K562 (cell line): ENCODE data around the gene PMP22. TPM values are rescaled to one million over a fixed set of nuclear protein-coding genes. Genes with fewer than 3 reads are reported as not detected.

Experiments
- DIDO1 ChIP-seq: fragments of 450-650 bp; IDR thresholded peaks from 2 replicates; pipeline ENCODE4 v1.6.1; 2016; ENCODE audit warnings: low read depth, missing biosample characterization, missing genetic modification characterization
- MTA3 ChIP-seq: fragments of 450-650 bp; formaldehyde crosslinking; IDR thresholded peaks from 2 replicates; pipeline ENCODE4 v1.6.1; 2017; ENCODE audit warnings: mild to moderate bottlenecking, borderline replicate concordance
- NELFE ChIP-seq: IDR thresholded peaks from 2 replicates; pipeline ENCODE4 v1.6.1; 2011; ENCODE audit warnings: mild to moderate bottlenecking; ENCODE audit not compliant: insufficient read depth, insufficient read length
- NFE2 ChIP-seq: IDR thresholded peaks from 2 replicates; pipeline ENCODE4 v1.6.1; 2014; ENCODE audit warnings: antibody characterized with exemption, low read depth
- RBM22 ChIP-seq: fragments of 200-400 bp; formaldehyde crosslinking; IDR thresholded peaks from 2 replicates; pipeline ENCODE4 v1.6.1; 2018; ENCODE audit warnings: low read length, low read depth; ENCODE audit not compliant: poor library complexity, severe bottlenecking
- SP2 ChIP-seq: IDR thresholded peaks from 2 replicates; pipeline ENCODE4 v1.6.1; 2011; ENCODE audit warnings: mild to moderate bottlenecking, low read depth, low read length, moderate library complexity; ENCODE audit not compliant: poor library complexity, severe bottlenecking; ENCODE audit errors: extremely low read depth
- ZNF830 ChIP-seq: fragments of 250-450 bp; sonication (Bioruptor Pico); IDR thresholded peaks from 2 replicates; pipeline ENCODE4 v1.5.0; 2021; ENCODE audit warnings: mild to moderate bottlenecking
- polyA plus RNA-seq, 8 experiments: library from polyadenylated mRNA; depleted of rRNA in 4 of 8; stranded (reverse) in 5 of 8; unstranded in 3 of 8; fragments of >200 nt; fragmentation: Nextera tagmentation in 2 of 8; fragmentation: Illumina TruSeq in 1 of 8; extraction: Ambion mirVana in 2 of 8; extraction: Trizol in 1 of 8; gene quantifications; 2 replicates each; pipeline versions ENCODE4 v1.2.1 to v1.2.3, GENCODE V29; 2011 to 2014; ENCODE audit warnings: inconsistent platforms in 1 of 8, missing spikeins in 1 of 8
- total RNA-seq, 7 experiments: library from RNA; depleted of rRNA in 6 of 7; stranded (reverse); fragments of >200 nt in 6 of 7; fragmentation: Illumina TruSeq in 2 of 7; extraction: Trizol in 2 of 7; gene quantifications; 2 replicates each; pipeline versions ENCODE4 v1.2.1 to v1.2.3, GENCODE V29; 2011 to 2021; ENCODE audit warnings: low replicate concordance in 1 of 7
- TF ChIP-seq, protein P1 (sequence below), 2 experiments: fragments of 450-650 bp; IDR thresholded peaks; 2 replicates each; pipeline ENCODE4 v1.6.1; 2016; ENCODE audit warnings: mild to moderate bottlenecking in 2 of 2, borderline replicate concordance in 1 of 2, low read depth in 1 of 2, moderate library complexity in 1 of 2
- TF ChIP-seq, protein P2 (sequence below): fragments of 450-650 bp; IDR thresholded peaks from 2 replicates; pipeline ENCODE4 v1.6.1; 2016; ENCODE audit warnings: low read depth, mild to moderate bottlenecking, moderate library complexity
- TF ChIP-seq, protein P3 (sequence below): fragments of 250-450 bp; sonication (Bioruptor Pico); IDR thresholded peaks from 2 replicates; pipeline ENCODE4 v1.5.0; 2020; ENCODE audit warnings: mild to moderate bottlenecking
- TF ChIP-seq, protein P4 (sequence below): fragments of 250-450 bp; sonication (Bioruptor Pico); IDR thresholded peaks from 2 replicates; pipeline ENCODE4 v1.4.0; 2020; ENCODE audit warnings: mild to moderate bottlenecking, moderate library complexity, borderline replicate concordance

The PMP22 gene
- total and polyA plus RNA-seq, 9 of the 15 experiments (the other 6 are each of a cell fraction or from before 2014, with no cell fraction given), result 12.6 to 62.3 (median 25.8) TPM

DNA sequence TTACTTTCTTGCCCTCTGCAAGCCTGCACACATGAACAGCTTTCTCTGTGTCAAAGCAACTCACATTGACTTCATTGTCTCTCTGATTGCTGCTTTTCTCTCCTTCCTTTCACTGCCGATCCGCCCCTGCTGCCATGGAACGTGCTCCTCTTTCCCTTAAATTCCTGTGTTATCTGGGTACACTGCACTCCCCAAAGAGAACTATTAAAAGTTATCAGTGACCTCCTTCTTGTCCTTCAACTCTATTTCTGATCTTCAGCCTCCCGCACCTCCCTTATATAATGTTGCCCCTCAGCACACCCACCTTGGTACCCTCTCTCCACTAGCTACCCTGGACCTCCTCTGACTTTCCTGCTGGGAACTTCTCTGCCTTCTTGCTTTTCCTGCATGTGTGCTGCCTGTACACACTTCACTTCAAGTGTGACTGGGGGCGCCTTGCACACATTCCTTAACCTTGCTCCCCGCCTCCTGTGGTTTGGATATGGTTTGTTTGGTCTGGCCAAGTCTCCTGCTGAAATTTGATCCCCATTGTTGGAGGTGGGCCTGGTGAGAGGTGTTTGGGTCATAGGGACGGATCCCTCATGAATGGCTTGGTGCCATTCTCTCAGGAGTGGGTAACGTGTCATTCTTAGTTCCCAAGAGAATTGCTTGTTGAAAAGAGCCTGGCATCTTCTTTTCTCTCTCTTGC lies 26.7 kb upstream of the PMP22 start (continued):
- TF ChIP-seq, protein P1, sequence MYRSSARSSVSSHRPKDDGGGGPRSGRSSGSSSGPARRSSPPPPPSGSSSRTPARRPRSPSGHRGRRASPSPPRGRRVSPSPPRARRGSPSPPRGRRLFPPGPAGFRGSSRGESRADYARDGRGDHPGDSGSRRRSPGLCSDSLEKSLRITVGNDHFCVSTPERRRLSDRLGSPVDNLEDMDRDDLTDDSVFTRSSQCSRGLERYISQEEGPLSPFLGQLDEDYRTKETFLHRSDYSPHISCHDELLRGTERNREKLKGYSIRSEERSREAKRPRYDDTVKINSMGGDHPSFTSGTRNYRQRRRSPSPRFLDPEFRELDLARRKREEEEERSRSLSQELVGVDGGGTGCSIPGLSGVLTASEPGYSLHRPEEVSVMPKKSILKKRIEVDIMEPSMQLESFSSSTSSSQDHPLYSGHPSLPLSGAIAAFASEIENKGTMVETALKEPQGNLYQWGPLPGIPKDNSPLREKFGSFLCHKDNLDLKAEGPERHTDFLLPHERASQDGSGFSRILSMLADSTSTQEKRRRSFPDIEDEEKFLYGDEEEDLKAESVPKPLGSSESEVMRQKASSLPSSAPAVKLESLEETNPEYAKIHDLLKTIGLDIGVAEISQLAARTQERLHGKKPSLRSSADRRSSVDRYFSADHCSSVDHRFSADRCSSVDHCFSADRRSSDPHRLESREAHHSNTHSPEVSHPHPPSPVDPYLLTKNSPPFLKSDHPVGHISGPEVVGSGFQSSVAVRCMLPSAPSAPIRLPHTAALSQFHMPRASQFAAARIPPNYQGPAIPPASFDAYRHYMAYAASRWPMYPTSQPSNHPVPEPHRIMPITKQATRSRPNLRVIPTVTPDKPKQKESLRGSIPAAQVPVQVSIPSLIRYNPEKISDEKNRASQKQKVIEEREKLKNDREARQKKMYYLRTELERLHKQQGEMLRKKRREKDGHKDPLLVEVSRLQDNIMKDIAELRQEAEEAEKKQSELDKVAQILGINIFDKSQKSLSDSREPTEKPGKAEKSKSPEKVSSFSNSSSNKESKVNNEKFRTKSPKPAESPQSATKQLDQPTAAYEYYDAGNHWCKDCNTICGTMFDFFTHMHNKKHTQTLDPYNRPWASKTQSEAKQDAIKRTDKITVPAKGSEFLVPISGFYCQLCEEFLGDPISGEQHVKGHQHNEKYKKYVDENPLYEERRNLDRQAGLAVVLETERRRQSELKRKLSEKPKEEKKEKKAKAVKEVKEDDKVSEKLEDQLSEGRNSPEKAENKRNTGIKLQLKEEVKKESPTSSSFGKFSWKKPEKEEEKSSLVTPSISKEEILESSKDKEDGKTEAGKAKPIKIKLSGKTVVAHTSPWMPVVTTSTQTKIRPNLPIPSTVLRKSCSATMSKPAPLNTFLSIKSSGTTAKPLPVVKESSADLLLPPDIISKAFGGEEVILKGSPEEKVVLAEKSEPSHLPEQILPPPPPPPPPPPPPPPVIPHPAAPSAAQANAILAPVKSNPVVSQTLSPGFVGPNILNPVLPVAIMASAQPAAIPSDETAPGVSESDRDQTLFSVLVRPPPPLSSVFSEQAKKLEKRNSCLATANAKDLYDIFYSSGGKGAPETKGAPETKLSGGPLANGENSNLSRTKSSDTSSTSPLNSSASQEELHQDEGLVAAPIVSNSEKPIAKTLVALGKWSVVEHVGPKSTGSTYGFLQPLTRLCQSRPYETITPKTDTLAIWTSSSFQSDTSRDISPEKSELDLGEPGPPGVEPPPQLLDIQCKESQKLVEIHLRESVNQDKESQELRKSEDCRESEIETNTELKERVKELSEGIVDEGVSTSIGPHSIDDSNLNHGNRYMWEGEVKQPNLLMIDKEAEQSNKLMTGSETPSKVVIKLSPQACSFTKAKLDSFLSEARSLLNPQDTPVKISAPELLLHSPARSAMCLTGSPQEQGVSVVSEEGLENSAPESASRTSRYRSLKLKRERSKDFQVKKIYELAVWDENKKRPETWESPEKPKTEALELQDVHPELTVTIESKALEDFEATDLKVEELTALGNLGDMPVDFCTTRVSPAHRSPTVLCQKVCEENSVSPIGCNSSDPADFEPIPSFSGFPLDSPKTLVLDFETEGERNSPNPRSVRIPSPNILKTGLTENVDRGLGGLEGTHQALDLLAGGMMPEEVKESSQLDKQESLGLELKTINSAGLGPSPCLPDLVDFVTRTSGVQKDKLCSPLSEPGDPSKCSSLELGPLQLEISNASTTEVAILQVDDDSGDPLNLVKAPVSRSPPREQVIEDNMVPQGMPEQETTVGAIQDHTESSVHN (IDR thresholded peaks at IDR 0.05; ENCODE audit: borderline replicate concordance in 1 of 2, low read depth in 1 of 2), result no peak
- TF ChIP-seq, protein P2, sequence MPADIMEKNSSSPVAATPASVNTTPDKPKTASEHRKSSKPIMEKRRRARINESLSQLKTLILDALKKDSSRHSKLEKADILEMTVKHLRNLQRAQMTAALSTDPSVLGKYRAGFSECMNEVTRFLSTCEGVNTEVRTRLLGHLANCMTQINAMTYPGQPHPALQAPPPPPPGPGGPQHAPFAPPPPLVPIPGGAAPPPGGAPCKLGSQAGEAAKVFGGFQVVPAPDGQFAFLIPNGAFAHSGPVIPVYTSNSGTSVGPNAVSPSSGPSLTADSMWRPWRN, result no peak
- TF ChIP-seq, protein P3, sequence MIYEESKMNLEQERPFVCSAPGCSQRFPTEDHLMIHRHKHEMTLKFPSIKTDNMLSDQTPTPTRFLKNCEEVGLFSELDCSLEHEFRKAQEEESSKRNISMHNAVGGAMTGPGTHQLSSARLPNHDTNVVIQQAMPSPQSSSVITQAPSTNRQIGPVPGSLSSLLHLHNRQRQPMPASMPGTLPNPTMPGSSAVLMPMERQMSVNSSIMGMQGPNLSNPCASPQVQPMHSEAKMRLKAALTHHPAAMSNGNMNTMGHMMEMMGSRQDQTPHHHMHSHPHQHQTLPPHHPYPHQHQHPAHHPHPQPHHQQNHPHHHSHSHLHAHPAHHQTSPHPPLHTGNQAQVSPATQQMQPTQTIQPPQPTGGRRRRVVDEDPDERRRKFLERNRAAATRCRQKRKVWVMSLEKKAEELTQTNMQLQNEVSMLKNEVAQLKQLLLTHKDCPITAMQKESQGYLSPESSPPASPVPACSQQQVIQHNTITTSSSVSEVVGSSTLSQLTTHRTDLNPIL, result no peak
- TF ChIP-seq NFE2 (no peak), MTA3 (no peak), SP2 (no peak), RBM22 (no peak), NELFE (no peak), DIDO1 (no peak), ZNF830 (CRISPR knock-in tag) (no peak)
- TF ChIP-seq, protein P4, sequence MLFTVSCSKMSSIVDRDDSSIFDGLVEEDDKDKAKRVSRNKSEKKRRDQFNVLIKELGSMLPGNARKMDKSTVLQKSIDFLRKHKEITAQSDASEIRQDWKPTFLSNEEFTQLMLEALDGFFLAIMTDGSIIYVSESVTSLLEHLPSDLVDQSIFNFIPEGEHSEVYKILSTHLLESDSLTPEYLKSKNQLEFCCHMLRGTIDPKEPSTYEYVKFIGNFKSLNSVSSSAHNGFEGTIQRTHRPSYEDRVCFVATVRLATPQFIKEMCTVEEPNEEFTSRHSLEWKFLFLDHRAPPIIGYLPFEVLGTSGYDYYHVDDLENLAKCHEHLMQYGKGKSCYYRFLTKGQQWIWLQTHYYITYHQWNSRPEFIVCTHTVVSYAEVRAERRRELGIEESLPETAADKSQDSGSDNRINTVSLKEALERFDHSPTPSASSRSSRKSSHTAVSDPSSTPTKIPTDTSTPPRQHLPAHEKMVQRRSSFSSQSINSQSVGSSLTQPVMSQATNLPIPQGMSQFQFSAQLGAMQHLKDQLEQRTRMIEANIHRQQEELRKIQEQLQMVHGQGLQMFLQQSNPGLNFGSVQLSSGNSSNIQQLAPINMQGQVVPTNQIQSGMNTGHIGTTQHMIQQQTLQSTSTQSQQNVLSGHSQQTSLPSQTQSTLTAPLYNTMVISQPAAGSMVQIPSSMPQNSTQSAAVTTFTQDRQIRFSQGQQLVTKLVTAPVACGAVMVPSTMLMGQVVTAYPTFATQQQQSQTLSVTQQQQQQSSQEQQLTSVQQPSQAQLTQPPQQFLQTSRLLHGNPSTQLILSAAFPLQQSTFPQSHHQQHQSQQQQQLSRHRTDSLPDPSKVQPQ, result no peak
